GM18498 (cell line): ENCODE measurements around the gene TMEM53.
"Not testable (repeated sequence)": the region's sequence is repeated elsewhere in the genome, so short reads cannot be mapped to it uniquely, and the experiment has no call there.

Source experiments
- ATAC-seq: cut with Tn5 transposase; IDR thresholded peaks from one replicate; pipeline ENCODE4 v1.9.1; 2021; ENCODE audit warnings: mild to moderate bottlenecking, moderate library complexity; ENCODE audit not compliant: unreplicated experiment

Gene TMEM53

DNA sequence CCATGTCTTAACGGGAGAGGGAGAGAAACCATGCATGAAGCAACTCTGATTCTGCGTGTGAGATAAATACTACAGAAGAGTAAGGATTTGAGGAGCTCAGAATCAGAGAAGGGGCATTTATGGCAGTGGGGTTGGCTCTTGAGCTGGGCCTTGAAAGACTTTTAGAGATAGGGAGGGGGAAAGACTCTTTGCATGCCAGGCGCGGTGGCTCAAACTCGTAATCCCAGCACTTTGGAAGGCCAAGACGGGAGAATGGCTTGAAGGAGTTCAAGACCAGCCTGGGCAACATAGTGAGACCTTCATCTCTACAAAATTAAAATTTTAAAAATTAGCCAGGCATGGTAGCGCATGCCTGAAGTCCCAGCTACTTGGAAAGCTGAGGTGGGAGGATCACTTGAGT lies 905 bp upstream of the TMEM53 start:
- no peak for ATAC-seq

DNA sequence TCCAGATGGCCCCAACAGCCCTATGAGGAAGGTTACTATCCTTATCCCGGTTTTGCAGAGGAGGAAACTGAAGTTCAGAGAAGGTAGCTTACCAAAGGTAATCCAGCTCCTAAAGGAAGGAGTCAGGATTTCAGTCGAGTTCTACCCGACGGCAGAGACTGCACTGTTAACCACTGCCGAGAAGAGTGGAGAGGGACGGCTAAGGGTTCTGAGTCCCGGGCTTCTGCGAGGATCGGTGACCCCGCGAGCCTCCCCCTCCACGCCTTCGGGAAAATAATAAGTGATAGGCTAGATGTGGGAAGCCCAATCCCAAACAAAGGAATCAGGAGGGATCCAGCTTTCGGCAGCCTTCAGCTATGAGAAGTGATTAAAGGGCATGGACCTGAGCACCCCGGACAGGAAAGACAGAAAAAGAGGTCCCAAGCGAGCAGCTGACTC lies 587 bp downstream of the TMEM53 start:
- ATAC-seq, result peak; percentile 2

DNA sequence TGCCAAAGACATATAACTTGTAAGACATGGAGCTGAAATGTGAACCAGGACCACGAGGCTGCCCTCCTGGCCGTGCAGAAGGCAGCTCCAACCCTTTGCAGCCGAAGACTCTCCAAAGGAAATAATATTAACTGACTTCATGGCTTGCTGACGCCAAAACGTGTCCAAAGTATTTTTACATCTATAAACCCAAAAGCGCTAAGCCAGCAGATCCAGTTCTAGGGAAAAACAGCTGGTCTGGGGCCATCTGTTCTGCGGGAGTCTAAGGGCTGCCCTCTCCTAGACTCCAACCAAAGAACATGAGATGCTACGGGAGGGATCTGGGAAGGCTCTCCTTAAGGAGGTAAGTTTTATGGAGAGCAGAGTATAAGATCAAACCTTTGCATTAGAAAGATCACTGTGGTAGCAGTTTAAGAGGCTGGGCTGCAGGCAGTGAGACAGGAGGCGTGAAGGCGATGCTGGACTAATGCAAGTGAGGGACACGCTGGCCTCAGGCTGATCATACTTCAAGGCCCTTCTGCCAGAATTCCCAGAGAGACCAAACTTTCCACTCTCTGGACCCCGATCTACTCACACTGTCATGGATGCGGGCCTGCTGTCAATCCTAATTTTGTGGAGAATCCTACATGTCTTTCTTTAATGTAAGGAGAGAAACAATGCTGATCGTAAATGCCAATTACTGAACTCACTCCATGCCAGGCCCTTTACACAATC lies 1.2 kb downstream of the TMEM53 start:
- no peak for ATAC-seq

DNA sequence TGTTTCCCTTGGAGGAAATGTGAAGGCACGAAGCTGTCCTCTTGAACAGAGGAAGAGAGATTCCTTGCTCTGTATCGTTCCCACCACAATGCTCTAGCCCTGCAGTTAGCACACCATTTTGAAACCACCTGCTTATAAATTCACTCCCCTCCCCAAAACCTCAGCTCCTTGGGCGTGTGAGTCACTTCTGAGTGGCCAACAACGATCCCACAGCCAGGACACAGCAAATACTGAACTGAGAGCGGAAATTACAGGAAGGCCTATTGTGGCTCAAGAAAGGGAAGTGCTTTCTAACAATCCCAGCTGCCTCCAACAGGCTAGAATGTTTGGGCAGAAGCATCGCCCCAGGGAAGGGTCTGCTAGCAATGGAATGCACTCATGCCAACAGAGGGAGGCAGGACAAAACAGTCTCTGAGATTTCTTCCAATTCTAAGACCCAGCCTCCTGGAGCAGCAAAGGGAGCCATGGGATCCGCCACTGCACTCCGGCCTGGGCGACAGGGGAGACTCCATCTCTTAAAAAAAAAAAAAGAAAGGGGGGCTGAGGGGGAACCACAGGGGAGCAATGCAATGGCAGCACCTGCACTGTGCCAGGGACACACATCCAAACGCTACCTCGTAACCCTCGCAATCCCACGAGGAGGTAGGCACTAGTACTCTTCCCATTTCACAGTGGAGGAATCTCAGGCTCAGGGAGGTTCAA lies 1.9 kb downstream of the TMEM53 start:
- no peak for ATAC-seq

DNA sequence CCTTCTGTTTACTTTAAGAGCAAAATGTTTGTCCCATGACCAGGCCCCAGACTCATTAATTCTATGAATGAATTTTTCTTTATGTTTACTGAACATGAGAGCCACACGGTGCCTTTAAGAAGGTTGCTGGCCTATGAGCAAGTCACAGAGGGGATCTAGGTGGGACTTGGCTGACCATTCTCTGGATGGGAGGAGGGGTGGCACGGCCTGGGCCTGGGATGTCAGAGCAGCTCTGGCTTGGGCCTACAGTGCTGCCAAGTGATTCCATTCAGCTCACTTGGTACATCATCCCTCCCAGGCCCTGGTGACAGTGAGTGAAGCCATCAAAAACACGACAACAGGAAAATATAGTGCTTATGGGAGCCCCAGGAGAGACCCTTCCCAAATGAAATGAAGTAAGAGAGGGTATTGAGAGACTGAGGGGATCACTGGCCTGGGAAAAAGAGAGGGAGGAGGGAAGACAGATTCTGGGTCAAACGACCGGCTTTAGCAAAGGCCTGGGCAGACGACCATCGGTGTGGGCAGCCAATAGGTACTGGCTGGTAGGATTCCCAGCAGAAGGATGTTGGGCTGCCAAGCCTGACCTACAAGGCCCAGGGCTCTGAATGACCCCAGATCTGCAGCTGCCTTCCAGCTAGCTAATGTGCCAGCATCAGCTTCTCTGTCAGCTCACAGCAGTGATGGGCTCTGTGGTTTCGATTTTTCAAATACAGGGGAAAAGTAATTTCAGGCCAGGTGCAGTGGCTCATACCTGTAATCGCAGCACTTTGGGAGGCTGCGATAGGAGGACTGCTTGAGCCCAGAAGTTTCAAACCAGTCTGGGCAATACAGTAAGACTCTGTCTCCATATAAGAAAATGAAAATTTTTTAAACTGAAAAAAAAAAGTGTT lies 3.3 kb downstream of the TMEM53 start:
- ATAC-seq, result no peak

DNA sequence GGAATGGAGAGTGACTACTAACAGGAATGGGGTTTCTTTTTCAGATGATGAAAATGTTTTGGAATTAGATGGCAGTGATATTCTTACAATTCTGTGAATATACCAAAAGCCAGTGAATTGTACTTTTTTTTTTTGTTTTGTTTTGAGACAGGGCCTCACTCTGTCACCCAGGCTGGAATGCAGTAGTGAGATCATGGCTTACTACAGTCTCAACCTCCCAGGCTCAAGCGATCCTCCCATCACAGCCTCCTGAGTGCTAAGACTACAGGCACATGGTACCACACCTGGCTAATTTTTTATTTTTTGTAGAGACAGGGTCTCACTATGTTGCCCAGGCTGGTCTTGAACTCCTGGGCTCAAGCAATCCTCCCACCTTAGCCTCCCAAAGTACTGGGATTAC lies 7.6 kb downstream of the TMEM53 start:
- not testable (repeated sequence) for ATAC-seq

DNA sequence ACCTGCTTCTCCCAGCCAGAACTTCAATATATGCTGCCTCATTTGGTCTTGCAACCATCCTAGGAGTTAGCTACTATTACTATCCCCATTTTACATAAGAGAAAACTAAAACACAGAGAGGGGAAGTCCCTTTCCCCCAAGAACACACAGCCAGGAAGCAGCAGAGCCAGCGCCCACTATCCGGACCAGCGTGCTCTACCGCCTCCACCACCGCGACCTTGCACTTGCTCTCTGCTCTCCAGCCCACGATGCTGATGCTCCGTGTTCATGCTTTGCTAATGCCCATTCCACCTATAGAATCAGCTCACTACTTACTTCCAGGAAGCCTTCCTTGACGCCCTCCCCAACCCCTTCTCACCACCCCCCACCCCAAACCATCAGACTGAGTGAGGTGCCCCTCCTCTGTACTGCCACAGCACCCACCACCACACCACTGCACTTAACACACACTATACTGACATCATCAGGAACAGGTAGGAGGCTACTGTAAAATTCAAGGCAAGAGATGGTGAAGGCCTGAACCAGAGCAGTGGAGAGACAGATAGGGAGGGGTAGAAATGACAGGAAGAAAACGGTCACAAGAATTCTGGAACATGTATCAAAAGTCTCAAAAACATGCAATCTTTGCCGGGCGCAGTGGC lies 9.4 kb downstream of the TMEM53 start:
- no peak for ATAC-seq

DNA sequence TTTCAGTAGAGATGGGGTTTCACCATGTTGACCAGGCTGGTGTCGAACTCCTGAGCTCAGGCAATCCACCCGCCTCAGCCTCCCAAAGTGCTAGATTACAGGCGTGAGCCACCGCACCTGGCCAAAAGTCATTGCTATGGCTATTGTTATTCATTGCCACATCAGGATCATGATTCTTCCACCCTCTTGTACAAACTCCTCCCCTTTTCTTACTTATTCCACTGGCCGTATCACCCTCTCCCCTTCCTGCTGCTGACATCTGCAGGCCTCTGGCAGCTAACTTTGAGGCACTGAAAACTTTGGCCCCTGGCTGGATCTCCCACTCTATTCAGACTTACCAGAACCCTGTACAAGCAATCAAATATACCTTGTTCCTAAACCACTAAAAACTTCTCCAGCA lies 10.9 kb downstream of the TMEM53 start:
- no peak for ATAC-seq

DNA sequence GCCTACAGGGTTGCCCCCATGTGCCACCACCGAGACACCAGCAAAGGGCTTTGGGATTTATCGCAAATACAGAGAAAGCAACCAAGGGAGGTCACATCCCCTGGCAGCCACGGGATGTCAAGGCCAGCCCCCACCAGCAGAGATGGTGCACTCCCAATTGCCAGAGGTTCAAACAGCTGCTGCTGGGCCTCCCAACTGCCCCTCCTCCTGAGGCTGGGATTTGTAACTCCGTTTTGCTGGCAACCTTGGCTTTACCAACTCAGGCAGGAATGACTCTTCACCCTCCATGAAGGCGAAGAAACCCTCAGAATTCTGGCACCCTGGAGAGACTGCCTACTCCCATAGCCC lies 11.6 kb downstream of the TMEM53 start:
- ATAC-seq, result no peak

DNA sequence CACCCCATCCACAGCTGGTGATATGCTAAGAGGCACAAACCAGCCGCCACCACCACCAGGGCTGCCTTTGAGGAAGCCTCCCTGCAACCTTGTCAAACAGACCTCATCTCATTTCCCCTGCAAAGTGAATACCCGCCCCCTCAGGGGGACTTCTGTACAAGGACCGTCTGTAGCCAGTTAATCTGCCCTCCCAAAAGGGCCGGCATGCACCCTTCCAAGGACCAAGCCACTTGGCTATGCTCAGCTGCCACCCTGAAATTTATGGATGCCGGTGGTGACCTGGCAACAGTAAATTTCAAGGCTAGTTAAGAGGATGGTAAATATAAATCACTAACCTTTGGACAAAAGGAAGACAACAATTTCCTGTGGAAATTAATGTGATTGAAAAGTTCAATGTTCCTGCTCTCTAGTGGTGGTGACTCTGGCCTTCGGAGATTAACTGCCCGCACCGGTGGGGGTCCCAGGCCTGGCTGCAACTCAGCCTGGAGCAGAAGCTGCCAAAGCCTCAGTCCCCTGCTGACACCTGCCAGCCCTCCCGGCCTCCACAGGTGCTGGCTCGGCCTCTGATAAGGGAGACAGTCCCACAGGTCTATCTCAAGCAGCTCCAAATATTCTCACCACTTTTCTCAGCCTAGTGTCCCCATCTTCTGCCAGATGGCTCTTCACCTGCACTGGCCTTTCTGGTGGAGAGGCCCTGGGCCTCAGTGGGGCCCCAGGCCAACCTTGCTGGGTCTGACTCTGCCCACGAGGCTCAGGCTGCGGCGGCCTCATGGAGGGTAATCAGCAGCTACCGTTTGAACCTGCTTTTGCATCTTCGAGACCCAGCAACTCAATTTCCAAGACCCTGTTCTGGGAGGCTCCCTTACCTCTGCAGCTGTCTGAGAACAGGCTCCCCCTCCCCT lies 12.2 kb downstream of the TMEM53 start:
- no peak for ATAC-seq

DNA sequence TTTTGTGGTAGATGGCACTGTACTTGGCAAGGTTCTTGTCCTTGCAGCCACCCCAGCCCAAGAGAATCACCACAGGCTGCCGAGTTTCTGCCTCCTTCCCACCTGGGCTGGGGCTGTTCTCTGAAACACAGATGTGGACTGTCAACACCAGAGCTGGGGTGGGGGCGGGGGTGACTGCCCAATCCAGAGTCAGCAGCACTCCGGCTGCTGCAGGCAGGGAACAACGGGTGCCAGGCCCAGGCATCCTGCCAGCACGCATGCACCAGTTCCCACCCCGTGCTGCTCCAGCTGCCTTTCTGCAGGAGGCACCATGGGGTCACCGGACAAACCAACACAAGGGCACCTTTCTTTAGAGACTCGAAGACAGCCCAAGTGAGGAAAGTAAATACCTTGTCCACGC lies 14.1 kb downstream of the TMEM53 start:
- no peak for ATAC-seq

DNA sequence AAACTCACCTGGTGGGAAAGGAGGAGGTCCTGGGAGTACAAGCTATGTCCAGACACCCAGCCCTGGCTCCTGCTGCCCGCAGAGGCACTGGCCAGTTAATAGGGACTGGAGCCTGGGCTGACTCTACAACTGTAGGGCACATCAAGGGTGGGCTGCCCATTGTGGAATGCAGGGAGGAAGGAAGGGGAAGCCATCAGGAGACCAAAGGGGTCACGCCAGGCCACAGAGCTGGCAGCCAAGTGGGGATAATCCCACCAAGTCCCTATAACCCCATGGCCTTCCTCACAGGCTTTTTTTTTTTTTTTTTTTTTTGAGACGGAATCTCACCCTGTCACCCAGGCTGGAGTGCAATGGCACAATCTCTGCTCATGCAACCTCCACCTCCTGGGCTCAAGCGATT lies 14.7 kb downstream of the TMEM53 start:
- no peak for ATAC-seq

DNA sequence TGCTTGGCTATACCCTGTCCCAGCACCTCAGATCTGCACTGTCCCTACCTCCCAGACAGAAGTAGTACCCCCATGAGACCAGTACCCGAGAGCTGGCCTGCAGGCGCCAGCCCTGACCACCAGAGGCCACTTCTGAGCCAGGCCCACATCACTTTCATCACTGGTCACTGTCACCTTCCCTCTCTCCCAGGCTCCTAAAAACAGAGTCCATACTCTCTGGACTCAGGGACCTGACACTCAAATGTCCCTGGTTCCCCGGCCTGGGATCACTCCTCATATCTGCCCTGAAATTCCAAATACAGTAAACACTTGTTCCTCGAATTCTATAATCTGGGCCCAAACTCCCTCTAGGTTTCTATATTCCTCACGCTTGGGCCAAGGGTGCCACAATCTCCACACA lies 18.7 kb downstream of the TMEM53 start:
- no peak for ATAC-seq

DNA sequence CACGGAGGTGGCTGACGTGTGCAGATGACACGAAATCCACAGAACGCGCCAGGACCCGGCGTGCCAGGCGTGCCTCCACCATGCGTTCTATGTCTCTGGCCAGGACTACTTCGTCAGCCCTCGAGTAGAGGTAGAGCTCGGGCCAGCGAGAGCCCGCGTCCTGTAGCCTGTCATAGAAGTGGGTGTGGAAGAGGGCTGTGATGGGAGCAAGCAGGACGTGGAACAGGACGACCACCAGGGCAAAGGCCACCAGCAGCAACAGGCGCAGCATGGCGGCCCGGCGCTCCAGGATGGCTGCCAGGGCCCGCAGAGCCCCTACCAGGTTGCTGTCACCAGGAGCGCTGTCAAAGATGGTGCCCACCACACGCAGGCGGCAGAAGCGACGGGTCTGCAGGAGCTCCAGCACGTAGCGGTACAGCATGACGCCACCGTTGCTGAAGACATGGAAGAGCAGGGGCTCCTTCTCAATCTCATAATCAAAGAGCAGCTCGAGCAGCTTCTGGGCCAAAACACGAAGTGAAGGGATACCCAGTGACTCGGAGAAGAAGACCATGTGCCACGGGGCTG lies 19.6 kb downstream of the TMEM53 start:
- ATAC-seq, result no peak

DNA sequence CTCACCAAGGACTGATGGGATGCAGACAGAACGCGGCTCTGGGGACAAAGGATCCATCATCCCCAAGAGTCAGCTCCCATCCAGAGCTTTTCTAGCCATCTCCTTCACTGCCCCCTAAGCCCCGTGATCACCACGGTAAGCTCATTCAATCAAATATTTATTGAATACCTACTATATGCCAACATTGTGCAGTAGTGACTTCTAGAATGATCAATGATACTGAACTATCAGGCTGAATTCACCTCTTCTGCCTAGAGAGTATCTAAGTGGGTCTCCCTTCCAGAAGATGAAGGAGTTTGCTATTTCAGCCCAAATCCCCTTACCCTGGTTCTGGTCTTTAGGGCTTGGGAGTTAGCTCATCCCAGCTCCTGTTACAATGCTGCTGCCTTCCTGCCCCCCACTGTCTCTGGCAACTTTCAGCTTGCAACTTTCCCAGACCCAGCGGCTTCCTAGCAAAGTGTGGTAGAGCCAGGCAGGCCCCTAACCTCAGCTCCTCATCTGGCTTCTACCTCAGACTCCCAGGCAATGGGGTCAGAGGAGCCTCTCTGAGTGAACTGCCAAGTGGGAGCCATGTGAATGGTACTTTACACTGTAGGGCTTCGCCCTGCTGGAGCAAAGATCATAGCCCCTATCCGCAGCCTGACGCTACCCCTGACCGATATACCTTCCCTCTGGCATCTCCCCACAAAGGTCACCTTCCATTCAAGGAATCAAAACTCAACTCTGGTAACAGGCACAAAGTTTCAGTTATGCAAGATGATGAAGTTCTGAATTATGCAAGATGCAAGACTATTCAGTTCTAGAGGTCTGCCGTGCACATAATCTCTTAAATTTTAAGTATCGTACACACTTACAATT lies 20.9 kb downstream of the TMEM53 start:
- ATAC-seq, result no peak

DNA sequence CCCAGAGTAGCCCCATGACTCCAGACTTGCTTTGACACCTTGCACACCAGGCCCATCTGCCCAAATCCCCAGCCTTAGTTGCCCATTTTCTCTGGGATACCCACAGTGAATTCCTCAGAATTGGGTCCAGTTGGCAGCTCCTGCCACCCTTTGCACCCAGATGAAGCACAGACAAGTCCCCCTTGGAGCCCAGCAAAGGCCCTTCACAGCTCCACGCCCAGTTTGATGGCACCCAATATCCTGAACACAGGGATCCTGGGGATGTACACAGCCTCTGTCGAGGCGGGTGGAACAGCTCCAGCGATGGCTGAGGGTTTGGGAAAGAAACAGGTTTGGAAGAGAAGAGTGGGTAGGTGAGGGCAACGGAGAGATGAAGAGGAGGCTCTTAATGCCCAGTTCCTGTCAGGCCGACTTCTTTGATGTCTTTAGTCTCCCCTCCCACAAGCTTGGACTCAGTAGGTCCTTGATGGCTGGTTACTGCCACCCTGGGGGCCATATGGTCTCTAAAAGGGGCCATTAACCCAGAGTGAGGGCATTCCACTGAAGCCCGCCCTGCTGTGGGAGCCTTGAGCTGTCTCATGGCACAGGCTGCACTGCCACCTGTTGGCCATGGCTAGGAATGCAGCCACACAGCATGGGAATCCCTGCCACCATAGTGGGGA lies 21.7 kb downstream of the TMEM53 start:
- ATAC-seq, result no peak

DNA sequence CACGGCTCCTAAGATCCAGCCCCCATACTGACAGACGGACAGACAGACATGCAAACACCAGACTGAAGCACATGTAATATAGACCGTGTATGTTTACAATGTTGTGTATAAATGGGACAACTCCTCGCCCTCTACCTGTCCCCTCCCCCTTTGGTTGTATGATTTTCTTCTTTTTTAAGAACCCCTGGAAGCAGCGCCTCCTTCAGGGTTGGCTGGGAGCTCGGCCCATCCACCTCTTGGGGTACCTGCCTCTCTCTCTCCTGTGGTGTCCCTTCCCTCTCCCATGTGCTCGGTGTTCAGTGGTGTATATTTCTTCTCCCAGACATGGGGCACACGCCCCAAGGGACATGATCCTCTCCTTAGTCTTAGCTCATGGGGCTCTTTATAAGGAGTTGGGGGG lies 23.2 kb downstream of the TMEM53 start:
- ATAC-seq, result no peak

DNA sequence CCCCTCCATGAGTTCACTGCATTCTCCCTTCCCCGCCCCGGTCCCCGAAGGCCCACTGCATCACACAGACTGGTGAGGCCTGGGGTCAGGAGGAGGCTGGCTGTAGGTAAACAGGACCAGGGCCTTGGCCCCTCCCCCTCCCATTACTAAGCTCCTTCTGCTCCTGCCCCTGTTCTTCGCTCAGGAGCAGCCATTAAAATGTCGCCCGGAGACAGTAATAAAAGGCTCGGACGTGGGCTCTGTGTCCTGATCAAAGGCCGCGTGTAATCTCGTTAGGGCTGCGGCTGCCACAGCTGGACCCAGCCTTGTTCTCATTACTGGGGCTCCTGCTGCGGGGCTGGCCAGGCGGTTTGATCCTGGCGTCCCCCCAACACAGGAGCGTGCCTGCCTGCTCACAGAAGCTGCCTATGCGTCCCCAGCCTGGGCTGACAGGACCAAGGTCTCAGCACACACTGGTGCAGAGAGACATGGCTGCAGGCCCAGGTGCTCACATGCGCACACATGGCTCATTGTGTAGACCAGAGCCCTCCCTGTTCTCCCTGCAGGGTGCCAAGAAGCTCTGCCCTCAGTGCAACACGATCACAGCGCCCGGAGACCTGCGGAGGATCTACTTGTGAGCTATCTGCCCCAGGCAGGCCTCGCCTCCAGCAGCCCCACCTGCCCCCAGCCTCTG lies 24.0 kb downstream of the TMEM53 start:
- no peak for ATAC-seq
